Stimulated activated CD4-positive, alpha-beta T cell treated with anti-CD3 and anti-CD28 coated beads, Interleukin-1b, Interleukin-23, amount 100 ng/mL, for 24 hours (primary cell): ENCODE measurements around the gene GPRC5B.

Experiments
- DNase-seq, 4 experiments: peaks; one replicate each; pipeline ENCODE4 v3.0.0-alpha.2; 2020; ENCODE audit warnings: low read depth in 4 of 4, low spot score in 1 of 4

The GPRC5B gene

GRCh38 chr16:19872179-19872863, 12.3 kb downstream of the GPRC5B start:
- no peak for DNase-seq

- no peak for DNase-seq
Observed at GRCh38 chr16:19871721-19872120, 12.9 kb downstream of the GPRC5B start.

- no peak for DNase-seq
Observed at GRCh38 chr16:19868421-19868820, 16.2 kb downstream of the GPRC5B start.

DNA sequence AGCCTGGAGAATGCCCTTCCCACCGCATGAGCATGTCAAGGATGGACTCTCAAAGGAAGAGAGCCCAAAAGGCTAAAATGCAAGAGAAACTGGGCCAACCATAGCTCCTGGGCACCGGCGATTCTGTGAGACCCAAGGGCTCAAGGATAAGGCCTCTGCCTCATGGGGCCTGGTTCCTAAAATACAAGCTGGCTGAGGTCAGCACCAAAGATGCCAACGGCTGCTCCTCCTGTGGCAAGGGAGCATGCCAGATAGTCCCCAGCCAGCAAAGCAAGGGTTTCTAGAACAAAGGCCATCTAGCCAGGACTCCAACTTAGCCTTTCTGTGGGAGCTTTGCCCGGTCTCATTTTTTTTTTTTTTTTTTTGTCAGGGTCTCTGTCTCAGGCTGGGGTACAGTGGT, 20.1 kb downstream of the GPRC5B start:
- no peak for DNase-seq

DNA sequence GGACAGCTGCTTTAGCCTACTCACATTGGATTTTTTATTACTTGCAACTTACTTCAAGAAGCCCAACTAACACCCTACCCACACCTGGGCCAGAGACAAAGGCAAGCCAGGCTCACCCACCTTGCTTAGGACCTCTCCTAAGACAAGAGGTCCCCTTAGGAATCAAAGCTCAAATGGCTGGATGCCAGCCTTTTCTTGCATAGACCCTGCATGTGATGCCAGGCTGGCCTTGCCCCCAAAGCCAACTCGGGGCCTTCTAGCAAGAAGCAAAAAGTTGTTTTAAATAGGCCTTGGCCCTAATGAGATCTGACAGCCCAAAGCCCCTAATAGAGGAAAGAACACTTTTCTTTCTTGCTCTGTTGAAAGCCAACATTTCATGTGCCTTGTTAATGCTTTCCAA, 20.7 kb downstream of the GPRC5B start:
- DNase-seq: no peak

GRCh38 chr16:19861811-19862327, 22.8 kb downstream of the GPRC5B start:
- DNase-seq: no peak

DNA sequence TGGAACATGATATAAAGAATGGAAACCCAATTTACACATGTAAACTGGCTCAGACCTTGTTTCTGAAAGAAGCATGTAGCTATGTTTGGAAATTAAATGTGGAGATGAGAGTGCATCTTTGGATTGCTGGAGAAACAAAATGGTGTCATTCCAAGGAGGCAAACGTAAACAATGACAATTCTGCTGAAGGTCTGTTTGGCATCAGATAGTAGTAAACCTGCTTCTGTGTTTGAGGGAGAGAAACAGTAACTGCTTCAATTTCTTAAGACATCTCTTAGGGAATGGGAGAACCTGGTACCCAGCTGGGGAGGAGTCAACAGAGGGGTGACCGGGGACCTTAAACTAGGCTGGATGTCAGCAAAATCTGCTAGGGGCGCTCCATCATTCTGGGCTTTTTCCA, 23.5 kb downstream of the GPRC5B start:
- no peak for DNase-seq

- DNase-seq: no peak
Observed at GRCh38 chr16:19860166-19861041, 24.2 kb downstream of the GPRC5B start.

GRCh38 chr16:19859603-19860002, 25.0 kb downstream of the GPRC5B start:
- no peak for DNase-seq

- DNase-seq: no peak
Observed at GRCh38 chr16:19859166-19859565, 25.5 kb downstream of the GPRC5B start.

GRCh38 chr16:19858340-19859018, 26.2 kb downstream of the GPRC5B start:
- no peak for DNase-seq

DNA sequence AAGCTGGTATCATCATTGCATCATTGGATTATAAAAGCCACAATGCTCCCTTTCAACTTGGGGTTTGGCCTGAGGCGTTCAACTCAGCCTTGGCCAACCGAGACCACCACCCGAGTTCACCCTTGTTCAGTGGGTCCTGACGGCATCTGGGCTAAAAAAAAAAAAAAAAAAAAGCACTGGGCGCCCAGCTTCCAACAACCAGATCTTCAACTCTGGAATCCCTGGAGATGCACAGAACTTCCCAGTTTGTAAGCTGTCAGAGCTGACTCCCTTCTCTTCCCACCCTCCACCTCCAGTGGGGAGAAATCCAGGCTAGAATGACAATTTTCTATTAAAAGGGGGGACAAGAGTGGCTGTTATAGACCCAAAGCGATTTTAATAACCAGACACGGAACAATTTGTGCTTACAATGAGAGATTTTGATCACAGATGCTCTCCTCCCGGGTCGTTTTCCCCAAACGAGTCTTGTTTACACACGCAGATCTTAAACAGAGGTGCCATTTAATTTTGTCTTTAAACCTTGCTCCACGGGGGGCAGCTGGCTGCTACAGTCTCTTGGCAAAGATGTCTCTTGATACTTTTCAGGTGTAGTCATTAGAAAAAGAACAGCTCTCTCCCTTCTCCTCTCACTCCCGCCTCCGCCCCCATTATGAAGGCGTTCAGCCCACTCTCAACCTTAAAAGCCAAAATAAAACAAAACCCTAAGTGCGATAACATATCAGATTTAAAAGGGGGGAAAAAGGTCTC, 26.9 kb downstream of the GPRC5B start:
- no peak for DNase-seq

DNA sequence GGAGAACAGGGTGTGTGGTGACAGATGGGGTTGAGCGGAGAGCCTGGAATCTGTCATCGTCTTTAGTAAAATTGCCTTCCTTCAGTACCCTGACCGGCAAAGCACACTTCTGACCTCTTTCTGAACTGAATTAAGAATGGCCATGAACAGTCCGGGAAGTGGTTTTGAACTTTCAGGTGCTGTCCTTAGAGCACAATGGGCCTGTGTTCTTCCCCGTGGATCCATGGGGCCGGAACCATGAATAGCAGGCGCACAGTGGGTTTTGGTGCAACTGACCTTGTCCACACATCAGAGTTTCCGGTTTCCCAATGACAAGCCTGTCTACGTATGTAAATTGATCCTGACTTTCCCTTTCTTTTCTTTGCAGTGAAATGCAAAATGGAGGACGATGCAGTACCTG, 28.5 kb downstream of the GPRC5B start:
- DNase-seq: no peak

- no peak for DNase-seq
Observed at GRCh38 chr16:19854543-19854876, 30.1 kb downstream of the GPRC5B start.

- no peak for DNase-seq
Observed at GRCh38 chr16:19853742-19854542, 30.7 kb downstream of the GPRC5B start.

DNA sequence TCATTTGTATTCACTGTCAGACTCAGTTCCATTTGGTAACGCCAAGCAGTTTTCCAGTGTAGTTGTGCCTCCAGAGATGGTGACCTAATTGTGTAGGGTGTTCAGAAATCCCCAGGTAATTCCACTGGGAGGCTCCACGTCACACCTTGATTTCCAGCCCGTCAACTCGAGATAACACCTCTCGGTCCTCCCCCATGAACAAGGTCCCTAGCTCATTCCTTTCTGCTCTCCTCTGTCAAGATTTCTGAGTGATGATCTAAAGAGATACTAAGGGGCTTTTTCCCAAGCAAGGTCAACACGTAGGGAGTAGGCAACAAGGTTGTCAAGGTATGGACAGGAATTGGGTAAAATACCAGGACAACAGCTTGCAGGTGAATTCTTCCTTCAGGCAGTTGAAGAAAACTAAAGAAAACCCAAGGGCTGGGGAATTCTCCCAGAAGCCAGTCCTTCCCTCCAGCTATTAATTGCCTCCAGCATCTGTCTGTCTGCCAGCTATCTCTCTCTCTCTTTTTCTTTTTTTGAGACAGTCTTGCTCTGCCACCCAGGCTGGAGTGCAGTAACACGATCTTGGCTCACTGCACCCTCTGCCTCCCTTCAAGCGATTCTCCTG, 31.4 kb downstream of the GPRC5B start:
- no peak for DNase-seq

DNA sequence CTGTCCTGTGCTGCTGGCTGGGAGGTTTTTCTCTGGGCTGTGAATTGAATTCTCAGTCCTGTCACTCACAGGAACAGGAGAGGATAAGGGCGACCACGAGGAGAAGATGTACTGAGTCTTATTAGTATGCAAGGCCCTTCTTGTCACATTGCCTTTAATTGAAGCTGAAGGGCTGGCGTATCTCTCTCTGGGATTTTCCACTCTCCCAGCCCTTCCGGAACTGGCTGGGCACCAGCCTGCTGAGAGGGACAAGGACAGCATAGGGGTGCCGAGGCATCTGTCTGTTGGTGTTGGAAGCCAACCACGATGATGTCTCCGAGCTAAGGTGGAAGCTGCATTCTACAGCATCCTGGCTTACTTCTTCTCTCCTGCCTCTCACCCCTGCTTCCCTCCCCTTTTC, 33.2 kb downstream of the GPRC5B start:
- DNase-seq: no peak

- no peak for DNase-seq
Observed at GRCh38 chr16:19850131-19850817, 34.4 kb downstream of the GPRC5B start.

- no peak for DNase-seq
Observed at GRCh38 chr16:19848756-19849155, 35.9 kb downstream of the GPRC5B start.
